B cell (primary cell): ENCODE data around the gene ABLIM1. TPM values are rescaled to one million over a fixed set of nuclear protein-coding genes. Genes with fewer than 3 reads are reported as not detected.

Experiments used
- ATAC-seq: fragments of 200-7000 bp; cut with Tn5 transposase; one replicate; pipeline ENCODE4 v1.10.0; 2021; ENCODE audit warnings: low read depth, mild to moderate bottlenecking, moderate number of reproducible peaks, moderate library complexity
- CTCF ChIA-PET: fragments of 350-600 bp; sonication (Branson Sonifier 250); formaldehyde crosslinking; loops from one replicate; lab custom pipeline; 2021; ENCODE audit warnings: antibody characterized with exemption, inconsistent platforms; lab: Charles Lee
- POLR2A ChIA-PET: fragments of 350-600 bp; sonication (Branson Sonifier 250); formaldehyde crosslinking; loops from one replicate; lab custom pipeline; 2021; ENCODE audit warnings: antibody characterized with exemption; lab: Charles Lee
- DNase-seq: peaks from one replicate; pipeline ENCODE4 v3.0.0; 2013
- H2AFZ ChIP-seq: 2 replicates; pipeline ENCODE4 v1.6.1; 2012; ENCODE audit warnings: mild to moderate bottlenecking, low read depth, low read length; ENCODE audit not compliant: insufficient read depth, poor library complexity, severe bottlenecking
- H3K27ac ChIP-seq, 2 donors: 1 replicate in 1 of 2; 2 replicates in 1 of 2; pipeline ENCODE4 v1.5.1; 2012 to 2013; ENCODE audit warnings: low read length in 2 of 2, mild to moderate bottlenecking in 2 of 2, moderate library complexity in 1 of 2
- H3K27me3 ChIP-seq, 4 experiments: fragments of 200-600 bp in 1 of 4; sonication (generic) in 1 of 4; replicated peaks in 1 of 4; 1 replicate in 2 of 4; 2 replicates in 2 of 4; pipeline versions ENCODE4 v1.6.1 to v1.7.0; 2013 to 2016; ENCODE audit warnings: low read length in 3 of 4, mild to moderate bottlenecking in 2 of 4, mixed read lengths in 1 of 4, moderate library complexity in 1 of 4; ENCODE audit not compliant: insufficient read depth in 4 of 4, control insufficient read depth in 3 of 4; ENCODE audit errors: control extremely low read depth in 1 of 4
- H3K36me3 ChIP-seq, 2 experiments: replicated peaks in 1 of 2; 1 replicate in 1 of 2; 2 replicates in 1 of 2; pipeline versions ENCODE4 v1.6.1 to v1.7.1; 2013; ENCODE audit warnings: low read length in 1 of 2; ENCODE audit not compliant: insufficient read depth in 2 of 2, control insufficient read depth in 1 of 2; ENCODE audit errors: control extremely low read depth in 1 of 2, extremely low read depth in 1 of 2
- H3K4me1 ChIP-seq, 2 donors: fragments of 200-600 bp in 1 of 2; sonication (generic) in 1 of 2; 1 replicate in 1 of 2; 2 replicates in 1 of 2; pipeline versions ENCODE4 v1.5.1 to v1.6.1; 2013 to 2017; ENCODE audit warnings: low read length in 2 of 2; ENCODE audit not compliant: control insufficient read depth in 2 of 2, insufficient read depth in 2 of 2
- H3K4me2 ChIP-seq: replicated peaks from 2 replicates; pipeline ENCODE3; 2012; ENCODE audit warnings: mild to moderate bottlenecking, low read depth, low read length; ENCODE audit not compliant: poor library complexity, severe bottlenecking
- H3K4me3 ChIP-seq, 5 experiments: fragments of 200-600 bp in 1 of 5; sonication (generic) in 1 of 5; 1 replicate in 3 of 5; 2 replicates in 2 of 5; pipeline versions ENCODE4 v1.5.1 to v1.7.0; 2011 to 2016; ENCODE audit warnings: low read length in 4 of 5, mild to moderate bottlenecking in 4 of 5, low read depth in 2 of 5, control low read depth in 1 of 5, moderate library complexity in 1 of 5; ENCODE audit not compliant: insufficient read depth in 1 of 5; ENCODE audit errors: control extremely low read depth in 1 of 5, extremely low read depth in 1 of 5
- H3K79me2 ChIP-seq: fragments of 200-600 bp; sonication (generic); one replicate; pipeline ENCODE4 v1.6.0; 2016; ENCODE audit warnings: low read length; ENCODE audit not compliant: control insufficient read depth, insufficient read depth
- H3K9ac ChIP-seq: fragments of 200-600 bp; sonication (generic); 2 replicates; pipeline ENCODE4 v1.6.1; 2017; ENCODE audit warnings: mild to moderate bottlenecking, low read length, moderate library complexity
- H3K9me3 ChIP-seq, 3 donors: one replicate each; pipeline versions ENCODE4 v1.6.1 to v1.7.1; 2013; ENCODE audit warnings: low read length in 2 of 3; ENCODE audit not compliant: control insufficient read depth in 2 of 3, insufficient read depth in 1 of 3; ENCODE audit errors: control extremely low read depth in 1 of 3
- H4K20me1 ChIP-seq: 2 replicates; pipeline ENCODE4 v1.6.0; 2012; ENCODE audit warnings: mild to moderate bottlenecking, low read length; ENCODE audit not compliant: insufficient read depth, control insufficient read depth, poor library complexity, severe bottlenecking
- H3K27ac Mint-ChIP-seq: one replicate; pipeline ENCODE4 v1.8.0; 2021; ENCODE audit warnings: mixed read lengths
- H3K27me3 Mint-ChIP-seq: one replicate; pipeline ENCODE4 v1.8.0; 2021; ENCODE audit warnings: mixed read lengths
- H3K4me1 Mint-ChIP-seq: one replicate; pipeline ENCODE4 v1.8.0; 2021; ENCODE audit warnings: mixed read lengths
- H3K4me3 Mint-ChIP-seq: one replicate; pipeline ENCODE4 v1.8.0; 2021; ENCODE audit warnings: mixed read lengths
- H3K9me3 Mint-ChIP-seq: one replicate; pipeline ENCODE4 v1.8.0; 2022; ENCODE audit warnings: mixed read lengths; ENCODE audit not compliant: insufficient read depth
- CTCF ChIP-seq: fragments of 200-600 bp; IDR thresholded peaks from one replicate; pipeline ENCODE4 v1.8.0; 2022; ENCODE audit warnings: antibody characterized with exemption, mild to moderate bottlenecking
- EZH2 ChIP-seq: IDR thresholded peaks from 2 replicates; pipeline ENCODE4 v1.6.1; 2012; ENCODE audit warnings: borderline replicate concordance, low read depth, mild to moderate bottlenecking, moderate library complexity, low read length; ENCODE audit not compliant: insufficient read depth, poor library complexity, severe bottlenecking
- WGBS: methylation state at CpG from one replicate; pipeline ENCODE4 v1.1.5; 2013; ENCODE audit warnings: missing lambda C conversion rate; ENCODE audit not compliant: insufficient coverage; 5-methylcytosine and 5-hydroxymethylcytosine counted together
- intact Hi-C: fragments of 100-400 bp; cut with micrococcal nuclease; formaldehyde crosslinking; loops from one replicate; pipeline ENCODE4 v1.10.0; 2022
- polyA plus RNA-seq: library from polyadenylated mRNA; depleted of rRNA; stranded (reverse); fragments of >200 nt; gene quantifications from 2 replicates; pipeline ENCODE4 v1.2.3, GENCODE V29; 2012
- total RNA-seq, 2 donors: library from RNA; stranded (reverse); fragments of 120-200 nt in 1 of 2; gene quantifications; 1 replicate in 1 of 2; 2 replicates in 1 of 2; pipeline versions ENCODE4 v1.2.3 to v1.2.4, GENCODE V29; 2013 to 2022

Gene ABLIM1
- total and polyA plus RNA-seq, 2 donors (not counting 1 experiment from before 2014, with no cell fraction given): 55.6 to 148 TPM

- Mint-ChIP-seq H3K4me1 (peaks cover 71% of the 10 kb centered on the region), H3K27me3 (no peaks in the 10 kb centered on the region), H3K4me3 (no peak overlapping the region), H3K27ac (peak overlapping the region; percentile 43), H3K9me3 (no peaks in the 10 kb centered on the region)
- H2AFZ ChIP-seq: no peak overlapping the region
- peaks cover 19 to 20% of the 10 kb centered on the region in 2 donors for H3K4me1 ChIP-seq
- H3K9ac ChIP-seq: no peak overlapping the region
- no peaks in the 10 kb centered on the region for H3K27me3 ChIP-seq
- H3K9me3 ChIP-seq: no peaks in the 10 kb centered on the region
- POLR2A ChIA-PET: no interaction called here
- WGBS: 57% methylated on average over 1 of the region's 3 CpGs
- no peak overlapping the region for H3K4me3 ChIP-seq
- ATAC-seq: no peak
- H3K79me2 ChIP-seq: peaks cover 98% of the 10 kb centered on the region
- H3K27ac ChIP-seq: no peak overlapping the region
- TF ChIP-seq CTCF (no peak), EZH2 (no peak)
- intact Hi-C loops: no loop called here
- CTCF ChIA-PET: interaction anchor here (0.6 to 13.2 kb wide), 4 partner anchors 10 to 35 kb away, joined by 3 to 115 read pairs (median 4); no protein-coding TSS in a partner anchor
- peaks cover 56% of the 10 kb centered on the region for H4K20me1 ChIP-seq
- H3K4me2 ChIP-seq: no peak overlapping the region
- DNase-seq: no peak
- peaks cover 0 to 5% of the 10 kb centered on the region in 2 experiments for H3K36me3 ChIP-seq
Observed at GRCh38 chr10:114506871-114507385, 151.1 kb downstream of the ABLIM1 start.

- no peaks in the 10 kb centered on the region for H3K9me3 Mint-ChIP-seq
- Histone ChIP-seq H3K9me3 (no peaks in the 10 kb centered on the region), H3K4me3 (no peak overlapping the region), H3K4me1 (peaks cover 37 to 39% of the 10 kb centered on the region in 2 donors), H3K27ac (no peak overlapping the region), H3K4me2 (no peak overlapping the region), H4K20me1 (peaks cover 42% of the 10 kb centered on the region), H3K79me2 (peaks cover 92% of the 10 kb centered on the region), H3K36me3 (peaks cover 0 to 5% of the 10 kb centered on the region in 2 experiments), H3K9ac (no peak overlapping the region), H2AFZ (no peak overlapping the region), H3K27me3 (no peaks in the 10 kb centered on the region)
- no peak overlapping the region for H3K4me3 Mint-ChIP-seq
- no peak overlapping the region for H3K27ac Mint-ChIP-seq
- no peak for TF ChIP-seq CTCF
- TF ChIP-seq EZH2: no peak
- ATAC-seq (no peak), DNase-seq (no peak)
- no CpG with 5 or more reads among the region's 3 CpGs for WGBS
- H3K27me3 Mint-ChIP-seq: no peaks in the 10 kb centered on the region
- POLR2A ChIA-PET: no interaction called here
- intact Hi-C loops: no loop called here
- peaks cover 80% of the 10 kb centered on the region for H3K4me1 Mint-ChIP-seq
- CTCF ChIA-PET: interaction anchor here (13.2 kb wide), 1 partner anchor 20 kb away, joined by 115 read pairs; no protein-coding TSS in a partner anchor
Observed at GRCh38 chr10:114504769-114505579, 153.1 kb downstream of the ABLIM1 start.
